Hepatocyte (in vitro differentiated cells): Measurements from ENCODE around the gene ENG. TPM values are rescaled to one million over a fixed set of nuclear protein-coding genes. Genes with fewer than 3 reads are reported as not detected.
A peak's percentile ranks its signal among the peaks of the same experiment; 100 is the strongest.

Experiments used
- DNase-seq: peaks from one replicate; pipeline ENCODE4 v3.0.0-alpha.2; 2016; ENCODE audit warnings: low spot score
- H2AFZ ChIP-seq: fragments of 200-600 bp; sonication (generic); 2 replicates; pipeline ENCODE4 v1.6.0; 2016; ENCODE audit warnings: antibody characterized with exemption, mild to moderate bottlenecking
- H3K27ac ChIP-seq: fragments of 200-600 bp; sonication (generic); 2 replicates; pipeline ENCODE4 v1.5.1; 2016; ENCODE audit warnings: mild to moderate bottlenecking
- H3K27me3 ChIP-seq: fragments of 200-600 bp; sonication (generic); 2 replicates; pipeline ENCODE4 v1.6.1; 2016
- H3K36me3 ChIP-seq: fragments of 200-600 bp; sonication (generic); replicated peaks from 2 replicates; pipeline ENCODE4 v1.5.1; 2016; ENCODE audit warnings: low read depth; ENCODE audit not compliant: insufficient read depth
- H3K4me1 ChIP-seq: fragments of 200-600 bp; sonication (generic); 2 replicates; pipeline ENCODE4 v1.5.1; 2016; ENCODE audit warnings: mild to moderate bottlenecking, moderate library complexity; ENCODE audit not compliant: insufficient read depth
- H3K4me2 ChIP-seq: fragments of 200-600 bp; sonication (generic); 2 replicates; pipeline ENCODE4 v1.6.0; 2016
- H3K4me3 ChIP-seq: fragments of 200-600 bp; sonication (generic); 2 replicates; pipeline ENCODE4 v1.5.1; 2016; ENCODE audit warnings: mild to moderate bottlenecking
- H3K79me2 ChIP-seq: fragments of 200-600 bp; sonication (generic); 2 replicates; pipeline ENCODE4 v1.6.0; 2017; ENCODE audit warnings: mild to moderate bottlenecking
- H3K9me2 ChIP-seq: fragments of 200-600 bp; sonication (generic); replicated peaks from 2 replicates; pipeline ENCODE4 v1.6.0; 2017; ENCODE audit warnings: mild to moderate bottlenecking; ENCODE audit not compliant: insufficient read depth
- H3K9me3 ChIP-seq: fragments of 200-600 bp; sonication (generic); 2 replicates; pipeline ENCODE4 v1.5.1; 2016; ENCODE audit warnings: low read depth, mild to moderate bottlenecking
- H4K20me1 ChIP-seq: fragments of 200-600 bp; sonication (generic); 2 replicates; pipeline ENCODE4 v1.6.0; 2016; ENCODE audit warnings: mild to moderate bottlenecking; ENCODE audit not compliant: insufficient read depth, poor library complexity, severe bottlenecking
- EZH2 ChIP-seq: fragments of 200-600 bp; sonication (generic); IDR thresholded peaks from 2 replicates; pipeline ENCODE4 v1.6.1; 2016; ENCODE audit warnings: antibody characterized with exemption, mild to moderate bottlenecking, borderline replicate concordance
- EZH2phosphoT487 ChIP-seq: fragments of 200-600 bp; sonication (generic); IDR thresholded peaks from one replicate; pipeline ENCODE4 v1.6.1; 2018; ENCODE audit warnings: antibody characterized with exemption, mild to moderate bottlenecking, low read depth, moderate library complexity; ENCODE audit not compliant: unreplicated experiment, severe bottlenecking
- WGBS: methylation state at CpG from one replicate; pipeline ENCODE4 v1.1.6; 2016; ENCODE audit warnings: low lambda C conversion rate; ENCODE audit errors: missing lambda C conversion rate; 5-methylcytosine and 5-hydroxymethylcytosine counted together
- polyA plus RNA-seq: library from polyadenylated mRNA; unstranded; fragments of >200 nt; fragmentation: Nextera tagmentation; extraction: Ambion mirVana; gene quantifications from 2 replicates; pipeline ENCODE4 v1.2.1, GENCODE V29; 2016
- total RNA-seq: library from RNA; depleted of rRNA; stranded (reverse); fragments of >200 nt; gene quantifications from 2 replicates; pipeline ENCODE4 v1.2.3, GENCODE V29; 2014
- TF ChIP-seq, protein P1 (sequence below): fragments of 200-600 bp; sonication (generic); IDR thresholded peaks from 2 replicates; pipeline ENCODE4 v1.5.1; 2016; ENCODE audit warnings: antibody characterized with exemption, mild to moderate bottlenecking; ENCODE audit not compliant: poor library complexity

The ENG gene
- total and polyA plus RNA-seq, 2 experiments from 2014 or later, result 6.8 to 21.2 TPM

DNA sequence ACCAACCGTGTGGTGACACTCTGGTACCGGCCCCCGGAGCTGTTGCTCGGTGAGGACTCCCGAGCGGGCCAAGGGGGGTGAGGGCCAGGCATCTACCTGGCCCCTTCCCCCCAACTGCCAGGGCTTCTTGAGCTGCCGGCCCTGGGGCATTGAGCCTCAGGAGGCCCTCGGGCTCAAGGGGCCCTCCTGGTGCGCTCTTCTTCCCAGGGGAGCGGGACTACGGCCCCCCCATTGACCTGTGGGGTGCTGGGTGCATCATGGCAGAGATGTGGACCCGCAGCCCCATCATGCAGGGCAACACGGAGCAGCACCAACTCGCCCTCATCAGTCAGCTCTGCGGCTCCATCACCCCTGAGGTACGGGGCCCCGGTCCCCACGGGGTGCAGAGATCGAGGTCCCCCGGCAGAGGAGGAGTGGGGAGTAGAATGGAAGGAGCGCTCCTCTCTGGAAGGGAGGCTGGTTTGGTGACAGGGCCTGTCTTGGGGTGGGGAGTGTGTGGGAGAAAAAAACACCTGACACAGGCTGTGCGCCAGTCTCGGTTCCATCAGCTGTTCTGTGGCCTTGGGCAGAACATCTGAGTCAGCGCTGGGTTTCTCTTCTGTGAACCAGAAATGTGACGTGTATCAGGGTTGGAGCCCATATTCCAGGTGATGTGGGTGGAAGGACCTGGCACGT, 66.0 kb downstream of the ENG start:
- Histone ChIP-seq H3K27ac (no peak overlapping the region), H3K9me3 (no peaks in the 10 kb centered on the region), H3K9me2 (no peaks in the 10 kb centered on the region), H3K4me3 (no peak overlapping the region), H3K36me3 (peaks cover 3% of the 10 kb centered on the region), H3K4me1 (peaks cover 8% of the 10 kb centered on the region), H2AFZ (no peak overlapping the region), H4K20me1 (peaks cover 50% of the 10 kb centered on the region), H3K4me2 (no peak overlapping the region), H3K27me3 (no peaks in the 10 kb centered on the region), H3K79me2 (peaks cover 45% of the 10 kb centered on the region)
- no peak for DNase-seq
- no peak for TF ChIP-seq EZH2phosphoT487
- TF ChIP-seq, protein P1, sequence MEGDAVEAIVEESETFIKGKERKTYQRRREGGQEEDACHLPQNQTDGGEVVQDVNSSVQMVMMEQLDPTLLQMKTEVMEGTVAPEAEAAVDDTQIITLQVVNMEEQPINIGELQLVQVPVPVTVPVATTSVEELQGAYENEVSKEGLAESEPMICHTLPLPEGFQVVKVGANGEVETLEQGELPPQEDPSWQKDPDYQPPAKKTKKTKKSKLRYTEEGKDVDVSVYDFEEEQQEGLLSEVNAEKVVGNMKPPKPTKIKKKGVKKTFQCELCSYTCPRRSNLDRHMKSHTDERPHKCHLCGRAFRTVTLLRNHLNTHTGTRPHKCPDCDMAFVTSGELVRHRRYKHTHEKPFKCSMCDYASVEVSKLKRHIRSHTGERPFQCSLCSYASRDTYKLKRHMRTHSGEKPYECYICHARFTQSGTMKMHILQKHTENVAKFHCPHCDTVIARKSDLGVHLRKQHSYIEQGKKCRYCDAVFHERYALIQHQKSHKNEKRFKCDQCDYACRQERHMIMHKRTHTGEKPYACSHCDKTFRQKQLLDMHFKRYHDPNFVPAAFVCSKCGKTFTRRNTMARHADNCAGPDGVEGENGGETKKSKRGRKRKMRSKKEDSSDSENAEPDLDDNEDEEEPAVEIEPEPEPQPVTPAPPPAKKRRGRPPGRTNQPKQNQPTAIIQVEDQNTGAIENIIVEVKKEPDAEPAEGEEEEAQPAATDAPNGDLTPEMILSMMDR, result no peak
- TF ChIP-seq EZH2, result no peak
- 95% methylated on average over 23 of the region's 26 CpGs for WGBS

DNA sequence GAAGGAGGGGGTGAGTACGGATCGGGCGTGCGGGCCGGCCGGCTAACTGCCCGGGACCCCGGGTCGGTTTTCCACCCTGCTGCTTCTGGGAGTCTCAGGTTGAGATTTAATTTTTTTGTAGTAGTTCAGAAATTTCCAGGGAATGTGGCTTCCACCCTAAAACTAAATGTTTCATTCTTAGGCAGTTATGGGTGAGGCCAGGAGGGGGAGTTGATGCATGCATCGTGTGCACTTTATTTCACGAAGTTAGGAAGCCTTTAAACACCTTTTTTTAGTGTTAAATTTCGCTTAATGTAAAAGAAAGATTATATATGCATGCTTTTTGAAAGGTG, 67.7 kb downstream of the ENG start:
- 3% methylated on average over 12 of the region's 12 CpGs for WGBS
- H3K9me2 ChIP-seq, result no peaks in the 10 kb centered on the region
- no peak for DNase-seq
- peaks cover 45% of the 10 kb centered on the region for H3K79me2 ChIP-seq
- H3K36me3 ChIP-seq, result peaks cover 3% of the 10 kb centered on the region
- no peak overlapping the region for H2AFZ ChIP-seq
- peaks cover 50% of the 10 kb centered on the region for H4K20me1 ChIP-seq
- peak overlapping the region; percentile 100 for H3K27ac ChIP-seq
- no peak for TF ChIP-seq EZH2phosphoT487
- TF ChIP-seq, protein P1, result peak; percentile 47
- H3K27me3 ChIP-seq, result no peaks in the 10 kb centered on the region
- peak overlapping the region; percentile 87 for H3K4me2 ChIP-seq
- peaks cover 8% of the 10 kb centered on the region for H3K4me1 ChIP-seq
- peak overlapping the region; percentile 100 for H3K4me3 ChIP-seq
- H3K9me3 ChIP-seq, result no peaks in the 10 kb centered on the region

DNA sequence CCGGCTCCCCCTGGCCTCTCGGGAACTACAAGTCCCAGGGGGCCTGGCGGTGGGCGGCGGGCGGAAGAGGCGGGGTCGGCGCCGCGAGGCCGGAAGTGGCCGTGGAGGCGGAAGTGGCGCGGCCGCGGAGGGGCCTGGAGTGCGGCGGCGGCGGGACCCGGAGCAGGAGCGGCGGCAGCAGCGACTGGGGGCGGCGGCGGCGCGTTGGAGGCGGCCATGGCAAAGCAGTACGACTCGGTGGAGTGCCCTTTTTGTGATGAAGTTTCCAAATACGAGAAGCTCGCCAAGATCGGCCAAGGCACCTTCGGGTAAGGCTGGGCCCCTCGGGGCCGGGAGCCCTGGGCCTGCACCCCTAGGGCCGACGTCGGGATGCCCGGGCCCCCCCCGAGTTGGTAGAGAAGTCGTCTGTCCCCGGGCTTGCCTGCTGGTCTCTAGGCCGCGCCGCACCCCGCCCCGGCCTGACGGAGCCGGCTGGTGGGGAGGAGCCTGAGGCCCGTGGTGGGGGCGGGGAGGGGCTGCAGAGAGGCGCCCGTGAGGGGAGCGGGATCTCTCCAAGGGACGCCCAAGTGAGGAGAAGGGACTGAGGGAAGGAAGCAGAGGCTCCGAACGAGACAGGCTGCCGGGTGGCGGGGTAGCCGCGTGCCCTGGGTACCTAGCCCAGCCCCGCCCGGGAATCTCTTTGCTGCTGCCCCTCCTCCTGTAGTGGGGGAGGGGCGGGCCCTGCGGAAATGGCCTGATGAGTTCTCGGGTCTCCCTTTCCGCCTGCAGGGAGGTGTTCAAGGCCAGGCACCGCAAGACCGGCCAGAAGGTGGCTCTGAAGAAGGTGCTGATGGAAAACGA, 68.3 kb downstream of the ENG start, which contains the start of gene CDK9:
TSS of gene CDK9 (plus strand) at position 102 of the 840 bp plus-strand sequence. CDS start at position 217, 115 bp downstream.
- TF ChIP-seq, protein P1, result no peak
- TF ChIP-seq EZH2 (no peak), EZH2phosphoT487 (no peak)
- Histone ChIP-seq H3K27ac (peak within 1 kb of the TSS; percentile 100), H4K20me1 (peaks cover 45% of the 10 kb centered on the region), H3K4me1 (peaks cover 8% of the 10 kb centered on the region), H2AFZ (peak within 1 kb of the TSS; percentile 82), H3K4me2 (peak within 1 kb of the TSS; percentile 87), H3K4me3 (peak within 1 kb of the TSS; percentile 100), H3K79me2 (peaks cover 45% of the 10 kb centered on the region), H3K9me2 (no peaks in the 10 kb centered on the region), H3K36me3 (peaks cover 3% of the 10 kb centered on the region), H3K9me3 (no peaks in the 10 kb centered on the region), H3K27me3 (no peaks in the 10 kb centered on the region)
- DNase-seq, result peak; percentile 96
- 1% methylated on average over 39 of the region's 75 CpGs for WGBS
